ENCODE measurements around the gene PHACTR2.

Gene PHACTR2

DNA sequence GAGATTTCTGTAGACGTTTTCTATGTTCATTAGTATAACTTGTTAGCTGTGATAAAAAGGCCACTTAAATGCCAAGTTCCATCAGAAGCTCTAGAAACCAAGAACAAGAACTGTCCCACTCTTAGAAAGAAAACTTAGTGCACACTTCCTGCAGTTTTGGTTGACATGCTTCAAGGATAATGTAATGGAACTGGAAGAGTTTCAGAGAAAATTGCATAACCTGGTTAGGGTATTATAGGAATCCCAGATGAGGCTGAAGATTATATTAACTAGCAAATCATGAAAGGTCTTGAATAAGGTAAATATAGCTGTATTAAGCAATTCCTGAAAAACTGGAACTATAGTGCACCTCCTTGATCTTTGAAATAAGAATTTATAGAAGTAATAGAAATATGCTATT, 1.8 kb upstream of the PHACTR2 start:
- no peak for DNase-seq

GRCh38 chr6:143676437-143677045, 1.2 kb upstream of the PHACTR2 start:
- DNase-seq = no peak

DNA sequence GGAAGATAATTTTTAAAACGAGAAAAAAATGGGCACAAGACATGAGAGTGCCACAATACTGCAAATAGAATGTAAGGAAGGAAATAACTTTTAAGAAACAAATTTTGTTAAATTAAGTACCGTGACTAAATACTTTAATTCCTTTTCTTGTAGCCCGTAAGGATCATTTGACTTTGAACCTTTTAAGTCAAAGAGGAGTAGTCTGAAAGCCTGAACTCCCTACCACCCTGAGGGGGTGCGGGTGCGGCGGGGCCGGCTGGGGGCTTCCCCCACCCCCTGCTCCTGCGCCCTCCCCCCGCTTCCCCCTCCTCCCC, 231 bp upstream of the PHACTR2 start:
- DNase-seq = no peak

DNA sequence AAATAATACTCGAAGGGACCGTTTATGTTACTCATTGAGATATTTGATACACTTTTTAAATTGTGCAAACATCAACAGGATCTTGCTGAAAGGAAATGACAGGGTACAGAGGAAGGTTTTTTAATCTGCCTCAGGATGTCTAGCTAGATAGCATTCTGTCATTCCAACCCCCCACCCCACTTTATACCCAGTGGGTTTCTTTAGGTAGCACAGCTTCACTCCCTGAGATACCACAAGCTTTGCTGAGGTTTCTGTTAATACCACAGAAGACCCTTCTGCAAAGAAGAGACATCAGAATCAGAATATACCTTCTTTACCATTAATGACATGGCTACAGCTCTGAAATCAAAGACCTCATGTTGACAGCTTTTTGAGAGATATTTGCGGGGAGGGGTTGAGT, 1.3 kb downstream of the PHACTR2 start:
- DNase-seq = peak in 1 of 2 experiments; percentile 21

DNA sequence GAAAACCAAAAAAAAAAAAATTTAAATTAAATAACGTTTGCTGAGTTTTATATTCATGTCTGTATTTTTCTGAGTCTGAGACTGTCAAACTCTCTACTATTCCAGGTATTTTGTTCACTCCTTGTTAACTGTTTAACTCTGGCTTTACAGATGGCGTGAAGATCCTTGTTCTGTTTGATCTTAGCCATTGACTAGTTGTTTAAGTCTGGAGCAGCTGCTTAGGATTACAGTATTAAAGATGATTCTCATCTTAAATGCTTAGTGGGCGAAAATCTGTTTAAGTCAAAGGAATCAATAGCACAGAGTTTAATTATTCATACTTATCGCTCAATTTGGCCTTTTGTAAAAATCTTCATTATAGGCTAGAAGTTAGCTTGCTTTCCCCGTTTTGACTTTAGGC, 2.4 kb downstream of the PHACTR2 start:
- peak; percentile 54 to 90 for DNase-seq

GRCh38 chr6:143682805-143683204, 5.0 kb downstream of the PHACTR2 start:
- DNase-seq = no peak

DNA sequence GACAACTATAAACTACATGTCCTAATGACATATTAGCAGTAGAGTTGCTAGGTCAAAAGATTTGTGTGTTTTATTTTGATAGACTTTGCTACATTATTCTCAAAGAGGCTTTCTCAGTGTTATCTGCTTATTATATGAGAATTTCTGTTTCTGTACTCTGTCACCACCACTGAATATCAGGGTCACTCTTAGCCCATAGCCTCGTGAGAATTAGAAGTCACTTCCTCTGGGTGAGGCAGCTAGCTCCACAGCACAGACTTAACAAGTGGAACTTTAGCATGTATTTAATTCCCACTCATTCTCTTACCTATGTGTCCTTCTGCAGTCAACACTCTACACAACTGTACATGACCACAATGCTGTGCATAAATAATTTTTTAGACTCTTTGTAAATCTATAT, 6.7 kb downstream of the PHACTR2 start:
- no peak for DNase-seq

DNA sequence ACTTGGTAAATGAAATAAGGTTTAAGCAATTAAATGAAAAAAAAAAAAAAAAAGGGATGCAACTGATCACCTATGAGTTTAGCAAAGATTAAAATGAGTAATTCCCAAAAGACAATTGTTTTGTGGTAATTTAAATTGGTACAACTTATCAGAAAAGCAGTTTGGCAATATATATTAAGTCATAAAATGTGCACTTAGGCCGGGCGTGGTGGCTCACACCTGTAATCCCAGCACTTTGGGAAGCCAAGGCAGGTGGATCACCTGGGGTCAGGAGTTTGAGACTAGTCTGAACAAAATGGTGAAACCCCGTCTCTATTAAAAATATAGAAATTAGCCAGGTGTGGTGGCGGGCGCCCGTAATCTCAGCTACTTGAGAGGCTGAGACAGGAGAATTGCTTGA, 7.9 kb downstream of the PHACTR2 start:
- no peak for DNase-seq

GRCh38 chr6:143687591-143687990, 9.8 kb downstream of the PHACTR2 start:
- DNase-seq = no peak

DNA sequence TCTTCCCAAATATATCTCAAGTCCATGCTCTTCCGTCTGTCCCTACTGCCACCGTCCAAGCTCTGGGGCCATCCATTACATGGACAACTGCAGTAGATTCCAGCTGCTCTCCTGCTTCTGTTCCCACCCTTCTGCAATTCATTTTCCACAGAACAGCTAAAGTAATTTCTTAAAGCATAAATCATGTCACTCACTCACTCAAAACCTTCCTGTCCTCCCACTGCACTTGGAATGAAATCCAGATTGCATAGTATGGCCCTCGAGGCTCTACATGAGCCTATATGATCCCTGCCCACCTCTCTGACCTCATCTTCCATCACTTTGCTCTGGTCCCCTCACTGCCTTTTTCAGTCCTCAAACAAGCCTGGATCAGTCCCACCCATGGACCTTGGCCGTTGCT, 10.9 kb downstream of the PHACTR2 start:
- DNase-seq = no peak

- DNase-seq = no peak
Observed at GRCh38 chr6:143689852-143690251, 12.1 kb downstream of the PHACTR2 start.

- DNase-seq = no peak
Observed at GRCh38 chr6:143691155-143691554, 13.4 kb downstream of the PHACTR2 start.

- no peak for DNase-seq
Observed at GRCh38 chr6:143691900-143692636, 14.3 kb downstream of the PHACTR2 start.

- DNase-seq = no peak
Observed at GRCh38 chr6:143692696-143693095, 14.9 kb downstream of the PHACTR2 start.

DNA sequence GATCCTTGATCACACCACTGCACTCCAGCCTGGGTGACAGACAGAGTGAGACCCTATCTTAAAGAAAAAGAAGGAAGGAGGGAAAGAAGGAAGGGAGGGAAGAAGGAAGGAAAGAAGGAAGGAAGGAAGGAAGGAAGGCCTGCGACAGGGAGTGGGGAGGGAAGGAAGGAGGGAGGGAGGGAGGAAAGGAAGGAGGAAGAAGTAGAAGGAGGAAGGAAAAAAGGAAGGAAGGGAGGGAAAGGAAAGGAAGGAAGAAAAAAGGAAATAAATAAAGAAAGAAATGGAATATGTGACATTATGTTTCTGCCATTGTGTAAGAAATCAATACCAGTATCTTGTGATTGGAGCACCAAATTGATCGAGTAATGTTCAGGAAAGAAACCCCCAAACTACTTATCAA, 16.2 kb downstream of the PHACTR2 start:
- DNase-seq = no peak

GRCh38 chr6:143694560-143694959, 16.8 kb downstream of the PHACTR2 start:
- no peak for DNase-seq

- no peak for DNase-seq
Observed at GRCh38 chr6:143695130-143695968, 17.6 kb downstream of the PHACTR2 start.

DNA sequence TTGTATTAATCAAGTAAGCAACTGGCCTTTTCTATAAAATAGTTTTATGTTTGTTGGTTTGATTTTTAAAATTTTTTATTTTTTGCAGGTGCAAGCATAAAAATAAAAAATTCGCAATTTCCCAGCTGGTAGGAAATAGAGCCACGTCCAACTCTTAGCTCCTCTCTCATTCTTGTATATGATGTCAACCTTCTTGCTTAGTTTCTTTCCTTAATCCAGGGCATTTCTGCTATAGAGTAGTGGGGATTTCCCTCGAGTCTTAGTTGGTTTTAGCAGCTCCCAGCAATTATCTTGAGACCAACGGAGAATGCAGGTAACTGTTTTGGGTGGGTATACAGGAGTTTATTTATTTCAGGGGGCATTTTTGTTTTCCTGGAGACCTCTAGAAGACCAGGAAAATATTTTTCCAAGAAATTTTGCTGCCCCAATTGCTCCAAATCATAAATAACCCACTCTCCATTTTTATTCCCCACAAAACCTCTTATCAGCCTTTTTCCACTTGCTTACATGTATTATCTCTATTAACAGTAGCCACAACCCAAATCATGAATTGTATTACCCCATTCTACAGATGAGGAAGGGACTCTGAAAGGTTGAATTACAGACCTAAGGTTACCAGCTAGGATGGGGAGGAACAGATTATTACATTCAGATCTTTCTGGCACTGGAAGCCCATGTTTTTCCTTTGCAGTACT, 18.4 kb downstream of the PHACTR2 start:
- no peak for DNase-seq

- no peak for DNase-seq
Observed at GRCh38 chr6:143696664-143697000, 18.9 kb downstream of the PHACTR2 start.

GRCh38 chr6:143697076-143697800, 19.5 kb downstream of the PHACTR2 start:
- DNase-seq = no peak

- no peak for DNase-seq
Observed at GRCh38 chr6:143698329-143698728, 20.6 kb downstream of the PHACTR2 start.

- DNase-seq = no peak
Observed at GRCh38 chr6:143698759-143699429, 21.1 kb downstream of the PHACTR2 start.

All from NCI-H524 (cell line).